ENCODE measurements around the gene CDC42BPB. TPM values are rescaled to one million over a fixed set of nuclear protein-coding genes. Genes with fewer than 3 reads are reported as not detected.

The CDC42BPB gene
- polyA plus RNA-seq, 1 of the 3 experiments (the other 2 are of a cell fraction), result 61.6 TPM

- no peaks in the 10 kb centered on the region for H3K27me3 ChIP-seq (ENCODE audit: insufficient read depth)
- no peak for DNase-seq
- peaks cover 60 to 74% of the 10 kb centered on the region in 2 experiments for H3K36me3 ChIP-seq (replicated peaks in 1 of 2; ENCODE audit: control insufficient read depth in 1 of 2, insufficient read depth in 2 of 2, low read length in 1 of 2)
- peaks cover 18% of the 10 kb centered on the region; the same call in 1 of the 2 replicates for H3K79me2 ChIP-seq (ENCODE audit: insufficient read depth)
- ChIA-PET CTCF (interaction anchor here (1.0 to 2.3 kb wide), 6 partner anchors 9 to 277 kb away, joined by 3 to 7 read pairs (median 4); no protein-coding TSS in a partner anchor), POLR2A (no interaction called here)
- H4K20me1 ChIP-seq (ENCODE audit: insufficient read depth), result peaks cover 9% of the 10 kb centered on the region
- H3K27ac ChIP-seq (ENCODE audit: low read depth in 2 of 2, low read length in 1 of 2), result no peak overlapping the region
- WGBS (ENCODE audit: low lambda C conversion rate), result 91% methylated on average over 22 of the region's 25 CpGs
- H3K9me2 ChIP-seq, result no peaks in the 10 kb centered on the region
- H2AFZ ChIP-seq (ENCODE audit: low read depth), result no peak overlapping the region
- TF ChIP-seq, protein P1, sequence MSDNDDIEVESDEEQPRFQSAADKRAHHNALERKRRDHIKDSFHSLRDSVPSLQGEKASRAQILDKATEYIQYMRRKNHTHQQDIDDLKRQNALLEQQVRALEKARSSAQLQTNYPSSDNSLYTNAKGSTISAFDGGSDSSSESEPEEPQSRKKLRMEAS (IDR thresholded peaks at IDR 0.05; ENCODE audit: low read depth), result no peak
- TF ChIP-seq MXI1 (IDR thresholded peaks at IDR 0.05; ENCODE audit: low read depth, low read length), result no peak
- no peak for TF ChIP-seq TCF12 (IDR thresholded peaks at IDR 0.05)
- TF ChIP-seq GABPA (IDR thresholded peaks at IDR 0.05; ENCODE audit: low read depth), result no peak
- no peaks in the 10 kb centered on the region for H3K9me3 ChIP-seq
- no peak overlapping the region for H3K9ac ChIP-seq
- peaks cover 12% of the 10 kb centered on the region for H3F3A ChIP-seq (replicated peaks; ENCODE audit: insufficient read depth)
- no peak overlapping the region for H3K4me2 ChIP-seq
- no peak overlapping the region for H3K4me3 ChIP-seq (ENCODE audit: low read depth in 2 of 2, low read length in 1 of 2)
- peaks cover 0 to 3% of the 10 kb centered on the region in 2 experiments; a peak in 1 of 4 replicates for H3K4me1 ChIP-seq (ENCODE audit: control insufficient read depth in 1 of 2, insufficient read depth in 2 of 2, low read depth in 1 of 2, low read length in 1 of 2)
These were observed 85.3 kb downstream of the CDC42BPB start for GRCh38 chr14:102971836-102972606.

DNA sequence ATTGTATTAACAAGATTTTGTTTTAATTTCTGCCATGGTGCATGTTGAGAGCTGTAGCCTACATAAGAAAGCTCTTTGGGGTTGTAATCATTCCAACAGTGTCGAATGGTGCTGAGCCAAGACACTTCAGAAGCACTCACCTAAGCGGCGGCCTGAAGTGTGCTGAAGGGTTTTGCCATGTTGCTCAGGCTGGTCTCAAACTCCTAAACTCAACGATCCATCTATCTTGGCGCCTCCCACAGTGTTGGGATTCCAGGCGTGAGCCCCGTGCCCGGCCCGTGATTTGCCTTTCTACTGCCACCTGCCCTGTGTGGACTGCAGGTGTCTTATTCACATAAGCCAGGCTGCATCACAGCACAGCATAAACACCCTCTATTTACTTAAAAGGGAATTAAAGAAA, 86.0 kb downstream of the CDC42BPB start:
- peaks cover 12% of the 10 kb centered on the region for H3F3A ChIP-seq (replicated peaks; ENCODE audit: insufficient read depth)
- no peak overlapping the region for H3K27ac ChIP-seq (ENCODE audit: low read depth in 2 of 2, low read length in 1 of 2)
- H3K9ac ChIP-seq, result no peak overlapping the region
- over 99% methylated on average over 9 of the region's 9 CpGs for WGBS (ENCODE audit: low lambda C conversion rate)
- peaks cover 61 to 77% of the 10 kb centered on the region in 2 experiments for H3K36me3 ChIP-seq (replicated peaks in 1 of 2; ENCODE audit: control insufficient read depth in 1 of 2, insufficient read depth in 2 of 2, low read length in 1 of 2)
- H3K79me2 ChIP-seq (ENCODE audit: insufficient read depth), result peaks cover 18% of the 10 kb centered on the region; the same call in 1 of the 2 replicates
- no peak overlapping the region for H3K4me2 ChIP-seq
- no peaks in the 10 kb centered on the region for H3K27me3 ChIP-seq (ENCODE audit: insufficient read depth)
- H3K9me2 ChIP-seq, result no peaks in the 10 kb centered on the region
- TF ChIP-seq GABPA (IDR thresholded peaks at IDR 0.05; ENCODE audit: low read depth) (no peak), TEAD4 (IDR thresholded peaks at IDR 0.05; ENCODE audit: borderline replicate concordance, insufficient read depth) (no peak), JUND (IDR thresholded peaks at IDR 0.05) (no peak), TCF12 (IDR thresholded peaks at IDR 0.05) (no peak), FOXJ3 (CRISPR knock-in tag; IDR thresholded peaks at IDR 0.05) (no peak), MXI1 (IDR thresholded peaks at IDR 0.05; ENCODE audit: low read depth, low read length) (no peak), RCOR1 (IDR thresholded peaks at IDR 0.05; ENCODE audit: low read length) (no peak), GATA2 (CRISPR knock-in tag; IDR thresholded peaks at IDR 0.05) (no peak), SMC3 (IDR thresholded peaks at IDR 0.05; ENCODE audit: low read depth, low read length) (no peak), FOSL2 (IDR thresholded peaks at IDR 0.05; ENCODE audit: borderline replicate concordance, low read depth) (no peak), TAF1 (IDR thresholded peaks at IDR 0.05; ENCODE audit: borderline replicate concordance, low read depth, low read length) (no peak), EP300 (IDR thresholded peaks at IDR 0.05; ENCODE audit: borderline replicate concordance in 1 of 2, low read depth in 1 of 2, low read length in 1 of 2) (no peak)
- TF ChIP-seq, protein P2, sequence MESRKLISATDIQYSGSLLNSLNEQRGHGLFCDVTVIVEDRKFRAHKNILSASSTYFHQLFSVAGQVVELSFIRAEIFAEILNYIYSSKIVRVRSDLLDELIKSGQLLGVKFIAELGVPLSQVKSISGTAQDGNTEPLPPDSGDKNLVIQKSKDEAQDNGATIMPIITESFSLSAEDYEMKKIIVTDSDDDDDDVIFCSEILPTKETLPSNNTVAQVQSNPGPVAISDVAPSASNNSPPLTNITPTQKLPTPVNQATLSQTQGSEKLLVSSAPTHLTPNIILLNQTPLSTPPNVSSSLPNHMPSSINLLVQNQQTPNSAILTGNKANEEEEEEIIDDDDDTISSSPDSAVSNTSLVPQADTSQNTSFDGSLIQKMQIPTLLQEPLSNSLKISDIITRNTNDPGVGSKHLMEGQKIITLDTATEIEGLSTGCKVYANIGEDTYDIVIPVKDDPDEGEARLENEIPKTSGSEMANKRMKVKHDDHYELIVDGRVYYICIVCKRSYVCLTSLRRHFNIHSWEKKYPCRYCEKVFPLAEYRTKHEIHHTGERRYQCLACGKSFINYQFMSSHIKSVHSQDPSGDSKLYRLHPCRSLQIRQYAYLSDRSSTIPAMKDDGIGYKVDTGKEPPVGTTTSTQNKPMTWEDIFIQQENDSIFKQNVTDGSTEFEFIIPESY (IDR thresholded peaks at IDR 0.05; ENCODE audit: borderline replicate concordance, low read depth), result no peak
- no peak for DNase-seq
- no peak overlapping the region for H3K4me3 ChIP-seq (ENCODE audit: low read depth in 2 of 2, low read length in 1 of 2)
- ChIA-PET POLR2A (no interaction called here), CTCF (interaction anchor here (1.4 to 1.8 kb wide), 2 partner anchors 29 to 277 kb away, joined by 3 to 4 read pairs; no protein-coding TSS in a partner anchor)
- H2AFZ ChIP-seq (ENCODE audit: low read depth), result no peak overlapping the region
- peaks cover 0 to 3% of the 10 kb centered on the region in 2 experiments; a peak in 1 of 4 replicates for H3K4me1 ChIP-seq (ENCODE audit: control insufficient read depth in 1 of 2, insufficient read depth in 2 of 2, low read depth in 1 of 2, low read length in 1 of 2)
- H4K20me1 ChIP-seq (ENCODE audit: insufficient read depth), result peaks cover 9% of the 10 kb centered on the region
- H3K9me3 ChIP-seq, result no peaks in the 10 kb centered on the region
